ENCODE data around the gene NFYC.

Gene NFYC

GRCh38 chr1:40740039-40740996 lies 48.8 kb downstream of the NFYC start:
- DNase-seq, result no peak

GRCh38 chr1:40740997-40741736 lies 49.7 kb downstream of the NFYC start:
- no peak for DNase-seq

- peak; percentile 25 for DNase-seq
These were observed 51.0 kb downstream of the NFYC start for GRCh38 chr1:40742363-40743061.

- DNase-seq, result no peak
These were observed 51.9 kb downstream of the NFYC start for GRCh38 chr1:40743452-40743851.

- no peak for DNase-seq
These were observed 52.4 kb downstream of the NFYC start for GRCh38 chr1:40743860-40744259.

GRCh38 chr1:40745176-40745575 lies 53.7 kb downstream of the NFYC start:
- no peak for DNase-seq

- no peak for DNase-seq
These were observed 55.0 kb downstream of the NFYC start for GRCh38 chr1:40746344-40747090.

GRCh38 chr1:40748841-40749718 lies 57.6 kb downstream of the NFYC start:
- DNase-seq, result no peak

GRCh38 chr1:40749817-40750216 lies 58.3 kb downstream of the NFYC start:
- no peak for DNase-seq

- DNase-seq, result no peak
These were observed 59.0 kb downstream of the NFYC start for GRCh38 chr1:40750451-40750908.

GRCh38 chr1:40751802-40752201 lies 60.3 kb downstream of the NFYC start:
- DNase-seq, result no peak

GRCh38 chr1:40753142-40753882 lies 61.8 kb downstream of the NFYC start:
- DNase-seq, result peak; percentile 63

GRCh38 chr1:40754201-40754600 lies 62.7 kb downstream of the NFYC start:
- DNase-seq, result no peak

GRCh38 chr1:40755067-40755466 lies 63.6 kb downstream of the NFYC start:
- no peak for DNase-seq

- no peak for DNase-seq
These were observed 65.0 kb downstream of the NFYC start for GRCh38 chr1:40756523-40756922.

- no peak for DNase-seq
These were observed 65.6 kb downstream of the NFYC start for GRCh38 chr1:40757084-40757483.

- DNase-seq, result no peak
These were observed 66.5 kb downstream of the NFYC start for GRCh38 chr1:40758004-40758403.

GRCh38 chr1:40758578-40759343 lies 67.3 kb downstream of the NFYC start:
- DNase-seq, result no peak

- DNase-seq, result no peak
These were observed 69.5 kb downstream of the NFYC start for GRCh38 chr1:40760984-40761383.
